ENCODE measurements around the gene LPXN.

Gene LPXN

GRCh38 chr11:58511636-58512035, 64.0 kb downstream of the LPXN start:
- Histone ChIP-seq H3K9me3 (ENCODE audit: severe bottlenecking) (no peaks in the 10 kb centered on the region), H3K27me3 (ENCODE audit: insufficient read depth, poor library complexity, severe bottlenecking) (no peaks in the 10 kb centered on the region), H3K4me3 (ENCODE audit: severe bottlenecking) (no peak overlapping the region), H3K36me3 (ENCODE audit: low read depth) (no peaks in the 10 kb centered on the region), H3K4me1 (ENCODE audit: insufficient read depth, poor library complexity, severe bottlenecking) (no peaks in the 10 kb centered on the region), H3K27ac (ENCODE audit: poor library complexity, severe bottlenecking) (no peak overlapping the region)
- no peak for TF ChIP-seq CTCF (IDR thresholded peaks at IDR 0.05; ENCODE audit: poor library complexity, severe bottlenecking)
- ATAC-seq (ENCODE audit: low read depth) (no peak), DNase-seq (ENCODE audit: low spot score) (no peak)

- no peak for TF ChIP-seq CTCF (IDR thresholded peaks at IDR 0.05; ENCODE audit: poor library complexity, severe bottlenecking)
- Histone ChIP-seq H3K9me3 (ENCODE audit: severe bottlenecking) (no peaks in the 10 kb centered on the region), H3K27ac (ENCODE audit: poor library complexity, severe bottlenecking) (no peak overlapping the region), H3K4me1 (ENCODE audit: insufficient read depth, poor library complexity, severe bottlenecking) (no peaks in the 10 kb centered on the region), H3K4me3 (ENCODE audit: severe bottlenecking) (no peak overlapping the region), H3K27me3 (ENCODE audit: insufficient read depth, poor library complexity, severe bottlenecking) (no peaks in the 10 kb centered on the region), H3K36me3 (ENCODE audit: low read depth) (no peaks in the 10 kb centered on the region)
- DNase-seq (ENCODE audit: low spot score): no peak
- no peak for ATAC-seq (ENCODE audit: low read depth)
These were observed 65.9 kb downstream of the LPXN start for GRCh38 chr11:58509748-58510147.

- no peaks in the 10 kb centered on the region for H3K36me3 ChIP-seq (ENCODE audit: low read depth)
- no peak overlapping the region for H3K27ac ChIP-seq (ENCODE audit: poor library complexity, severe bottlenecking)
- H3K4me1 ChIP-seq (ENCODE audit: insufficient read depth, poor library complexity, severe bottlenecking): no peaks in the 10 kb centered on the region
- ATAC-seq (ENCODE audit: low read depth) (no peak), DNase-seq (ENCODE audit: low spot score) (no peak)
- H3K9me3 ChIP-seq (ENCODE audit: severe bottlenecking): no peaks in the 10 kb centered on the region
- no peaks in the 10 kb centered on the region for H3K27me3 ChIP-seq (ENCODE audit: insufficient read depth, poor library complexity, severe bottlenecking)
- no peak overlapping the region for H3K4me3 ChIP-seq (ENCODE audit: severe bottlenecking)
- TF ChIP-seq CTCF (IDR thresholded peaks at IDR 0.05; ENCODE audit: poor library complexity, severe bottlenecking): no peak
These were observed 66.8 kb downstream of the LPXN start for GRCh38 chr11:58508814-58509213.

- Histone ChIP-seq H3K9me3 (ENCODE audit: severe bottlenecking) (no peaks in the 10 kb centered on the region), H3K4me3 (ENCODE audit: severe bottlenecking) (no peak within 1 kb of the TSS), H3K4me1 (ENCODE audit: insufficient read depth, poor library complexity, severe bottlenecking) (no peaks in the 10 kb centered on the region), H3K27ac (ENCODE audit: poor library complexity, severe bottlenecking) (no peak within 1 kb of the TSS), H3K36me3 (ENCODE audit: low read depth) (no peaks in the 10 kb centered on the region), H3K27me3 (ENCODE audit: insufficient read depth, poor library complexity, severe bottlenecking) (no peaks in the 10 kb centered on the region)
- ATAC-seq (ENCODE audit: low read depth) (no peak), DNase-seq (ENCODE audit: low spot score) (no peak)
- no peak for TF ChIP-seq CTCF (IDR thresholded peaks at IDR 0.05; ENCODE audit: poor library complexity, severe bottlenecking)
These were observed 67.7 kb downstream of the LPXN start, which contains the start of gene OR5B21 for GRCh38 chr11:58508005-58508404. Gene OR5B21, minus strand, starts transcription at chr11:58508105. Its CDS starts 0 bp downstream, at chr11:58508105.

GRCh38 chr11:58507355-58507754, 68.3 kb downstream of the LPXN start:
- no peaks in the 10 kb centered on the region for H3K36me3 ChIP-seq (ENCODE audit: low read depth)
- H3K9me3 ChIP-seq (ENCODE audit: severe bottlenecking): no peaks in the 10 kb centered on the region
- no peak overlapping the region for H3K27ac ChIP-seq (ENCODE audit: poor library complexity, severe bottlenecking)
- H3K27me3 ChIP-seq (ENCODE audit: insufficient read depth, poor library complexity, severe bottlenecking): no peaks in the 10 kb centered on the region
- DNase-seq (ENCODE audit: low spot score) (no peak), ATAC-seq (ENCODE audit: low read depth) (no peak)
- no peaks in the 10 kb centered on the region for H3K4me1 ChIP-seq (ENCODE audit: insufficient read depth, poor library complexity, severe bottlenecking)
- H3K4me3 ChIP-seq (ENCODE audit: severe bottlenecking): no peak overlapping the region
- no peak for TF ChIP-seq CTCF (IDR thresholded peaks at IDR 0.05; ENCODE audit: poor library complexity, severe bottlenecking)
